Limb (tissue), 2 donors: ENCODE results near the gene OSGEP.
A peak's percentile ranks its signal among the peaks of the same experiment; 100 is the strongest.

Source experiments
- DNase-seq, 2 donors: peaks; one replicate each; pipeline ENCODE4 v3.0.0-alpha.2; 2016; ENCODE audit errors: extremely low spot score in 2 of 2

The OSGEP gene

GRCh38 chr14:20454516-20455354, at the start of gene OSGEP, which contains the start of gene APEX1:
Gene OSGEP, minus strand, starts transcription at chr14:20454812. Its CDS starts 129 bp downstream, at chr14:20454683.
Gene APEX1, plus strand, starts transcription at chr14:20455226. Its CDS starts 420 bp downstream, at chr14:20455646.
- peak; percentile 96 to 99 for DNase-seq

- no peak for DNase-seq
Observed at GRCh38 chr14:20503898-20504297, 49.3 kb upstream of the OSGEP start.

DNA sequence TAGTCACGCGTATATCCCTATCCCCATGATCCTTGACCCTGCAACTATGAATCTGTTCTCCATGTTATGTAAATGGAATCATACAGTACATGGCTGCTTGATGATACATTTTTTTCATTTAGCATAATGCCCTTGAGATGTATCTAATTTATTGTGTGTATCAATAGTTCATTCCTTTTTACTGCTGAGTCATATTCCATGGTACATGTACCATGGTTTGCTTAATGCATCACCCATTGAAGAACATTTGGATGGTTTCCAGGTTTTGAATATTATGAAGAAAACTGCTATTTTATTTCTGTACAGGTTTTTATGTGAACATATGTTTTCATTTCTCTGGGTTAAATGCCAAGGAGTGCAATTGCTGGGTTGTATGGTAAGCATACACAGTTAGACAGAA, 46.7 kb upstream of the OSGEP start:
- no peak for DNase-seq

DNA sequence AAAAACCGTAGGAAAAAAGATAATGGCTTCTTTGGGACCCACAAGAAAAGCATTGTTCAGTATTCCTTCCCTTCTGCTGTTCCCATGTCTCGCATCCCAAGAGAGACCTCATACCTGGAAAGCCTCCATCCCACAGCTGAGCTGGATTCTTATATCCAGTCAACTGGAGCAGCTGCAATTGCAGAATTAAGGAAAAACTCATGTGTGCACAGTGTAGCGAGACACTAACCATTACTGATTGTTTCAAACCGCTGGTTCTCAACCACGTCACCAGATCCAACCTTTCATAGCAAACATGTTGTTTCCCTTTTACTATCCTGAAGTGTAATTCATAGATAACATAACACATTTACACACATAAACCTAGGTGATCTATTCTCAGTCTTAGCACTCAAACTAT, 45.3 kb upstream of the OSGEP start:
- no peak for DNase-seq

- DNase-seq = no peak
Observed at GRCh38 chr14:20499108-20499507, 44.5 kb upstream of the OSGEP start.

DNA sequence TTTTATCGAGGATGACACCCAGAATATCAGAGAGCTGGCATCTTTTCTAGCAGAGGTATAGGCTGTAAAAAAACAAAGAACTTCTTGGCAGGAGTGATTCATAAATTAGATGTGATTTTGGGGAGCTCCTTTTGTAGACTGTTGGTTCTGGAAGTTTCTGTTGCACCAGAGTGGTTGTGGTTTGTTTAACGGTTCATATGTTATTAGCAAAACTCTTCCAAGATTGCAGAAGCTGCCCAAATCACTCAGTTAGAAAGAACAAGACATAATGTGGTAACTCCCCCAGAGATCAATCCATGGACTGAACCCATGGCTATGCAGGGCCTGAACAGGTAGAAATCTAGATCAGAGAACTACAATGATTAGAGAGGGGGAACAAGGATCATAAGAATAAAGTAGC, 44.0 kb upstream of the OSGEP start:
- DNase-seq = no peak

DNA sequence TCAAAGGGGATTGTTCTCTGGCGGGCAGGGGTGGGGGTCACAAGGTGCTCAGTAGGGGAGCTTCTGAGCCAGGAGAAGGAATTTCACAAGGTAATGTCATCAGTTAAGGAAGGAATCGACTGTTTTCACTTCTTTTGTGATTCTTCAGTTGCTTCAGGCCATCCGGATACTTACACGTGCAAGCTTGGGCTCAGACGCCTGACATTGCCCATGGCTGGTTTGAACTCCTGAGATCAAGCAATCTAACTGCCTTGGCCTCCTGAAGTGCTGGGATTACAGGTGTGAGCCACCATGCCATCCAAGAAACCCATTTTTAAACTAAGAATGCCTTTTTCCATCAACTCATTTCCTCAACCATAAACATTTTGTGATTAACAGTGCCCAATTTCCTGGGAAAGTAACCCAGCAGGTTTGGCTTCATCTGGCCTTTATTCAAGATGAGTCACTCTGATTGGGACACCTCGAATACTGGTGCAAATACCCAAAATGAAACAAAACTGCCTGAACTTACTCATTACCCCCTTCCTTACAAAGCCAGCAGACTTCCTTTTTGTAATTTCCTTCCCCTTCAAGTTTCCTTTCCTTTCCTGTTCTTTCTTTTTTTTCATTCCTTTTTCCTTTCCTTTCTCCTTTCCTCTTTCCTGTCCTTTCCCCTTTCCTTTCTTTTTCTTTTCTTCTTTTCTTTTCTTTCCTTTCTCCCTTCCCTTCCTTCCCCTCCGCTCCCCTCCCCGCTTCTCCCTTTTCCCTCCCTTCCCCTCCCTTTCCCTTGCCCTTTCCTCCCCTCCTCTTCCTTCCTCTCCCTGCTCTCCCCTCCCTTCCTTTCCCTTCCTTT, 40.5 kb upstream of the OSGEP start:
- no peak for DNase-seq

- DNase-seq = no peak
Observed at GRCh38 chr14:20493634-20494033, 39.0 kb upstream of the OSGEP start.

GRCh38 chr14:20492486-20492885, 37.9 kb upstream of the OSGEP start:
- DNase-seq = no peak

DNA sequence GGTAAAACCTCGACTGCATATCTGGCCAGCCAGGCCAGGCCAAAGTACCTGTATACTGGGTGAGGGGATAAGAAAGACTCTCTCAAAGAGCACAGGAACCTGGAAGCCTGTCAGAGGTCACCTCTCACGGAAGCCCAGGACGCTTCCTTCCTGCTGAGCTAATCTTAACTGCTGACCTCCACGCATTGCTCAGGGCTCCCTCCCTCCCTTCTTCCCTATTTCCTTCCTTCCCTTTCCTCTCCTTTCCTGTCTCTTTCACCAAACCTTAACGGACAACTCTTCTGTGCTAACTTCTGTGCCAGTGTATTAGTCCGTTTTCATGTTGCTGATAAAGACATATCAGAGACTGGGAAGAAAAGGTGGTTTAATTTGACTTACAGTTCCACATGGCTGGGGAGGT, 36.0 kb upstream of the OSGEP start:
- DNase-seq = no peak

DNA sequence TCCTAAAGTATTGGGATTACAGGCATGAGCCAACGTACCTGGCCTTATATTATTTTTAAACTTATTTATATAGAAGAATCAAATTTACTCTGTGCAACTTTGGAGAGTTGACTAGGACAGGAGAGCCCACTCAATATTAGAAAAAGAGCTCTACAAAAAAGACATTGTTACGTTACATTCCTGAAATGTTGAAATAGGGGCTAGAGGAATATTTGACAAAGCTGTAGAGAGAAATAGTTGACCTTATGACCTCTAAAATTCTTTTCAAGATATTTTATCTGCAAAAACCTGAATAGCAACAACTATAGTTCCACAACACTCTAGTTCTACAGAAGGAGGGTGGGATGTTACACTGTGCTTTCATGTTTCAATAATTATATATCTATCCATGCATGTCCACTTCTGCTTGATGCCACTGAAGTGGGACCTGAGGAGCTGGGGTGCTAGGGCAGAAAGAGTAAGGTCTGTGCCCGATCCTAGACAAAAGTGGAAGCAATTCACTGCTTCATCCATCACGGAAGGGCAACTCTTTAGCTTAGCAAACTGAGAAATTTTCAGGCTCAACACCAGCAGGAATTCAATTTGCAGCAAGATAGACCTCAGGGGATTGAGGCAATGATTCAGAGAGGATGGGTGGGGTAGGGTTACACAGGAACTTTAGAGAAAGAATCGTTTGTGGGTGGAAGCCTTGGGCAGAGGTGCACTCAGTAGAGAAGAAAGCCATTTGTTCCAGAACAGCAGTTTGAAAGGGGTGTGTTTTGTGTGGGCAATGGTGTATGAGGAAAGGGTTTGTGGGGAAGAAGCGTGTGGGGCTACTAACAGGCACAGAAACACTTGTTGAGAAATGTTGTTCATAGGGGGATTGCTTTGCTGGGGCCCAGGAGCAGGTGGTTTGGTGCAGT, 34.7 kb upstream of the OSGEP start:
- DNase-seq = no peak

GRCh38 chr14:20487396-20487725, 32.7 kb upstream of the OSGEP start:
- DNase-seq = no peak

DNA sequence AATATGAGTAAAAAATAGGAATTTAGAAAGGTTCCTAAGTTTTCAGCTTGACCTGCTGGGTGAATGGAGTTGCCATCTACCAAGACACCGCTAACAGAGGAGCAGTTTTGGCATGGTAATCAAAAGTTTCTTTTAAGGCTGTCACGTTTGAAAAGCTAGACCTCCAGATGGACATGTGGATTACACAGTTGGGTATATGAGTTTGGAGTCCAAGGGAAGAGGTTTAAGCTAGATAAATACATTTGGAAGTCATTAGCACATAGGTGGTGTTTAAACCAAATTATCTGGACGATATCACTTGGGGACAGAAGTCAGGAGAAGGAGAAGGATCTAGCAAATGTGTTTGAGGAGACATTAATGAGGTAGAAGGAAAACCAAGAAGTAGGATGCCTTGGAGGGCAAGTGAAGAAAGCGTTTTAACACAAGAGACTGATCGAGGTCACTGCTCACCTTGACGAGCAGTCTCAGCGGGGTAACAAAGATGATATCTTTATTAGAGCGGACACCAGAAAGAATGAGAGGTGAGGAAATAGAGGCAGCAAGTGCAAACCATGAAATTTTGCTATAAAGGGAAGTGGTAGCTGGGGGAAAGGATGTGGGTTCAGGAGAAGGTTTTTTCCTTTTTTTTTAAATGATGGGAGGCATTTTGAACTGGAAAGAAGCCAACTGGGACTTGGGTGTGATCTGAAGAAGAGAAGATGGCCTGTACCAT, 32.2 kb upstream of the OSGEP start:
- no peak for DNase-seq

- DNase-seq = no peak
Observed at GRCh38 chr14:20485900-20486299, 31.3 kb upstream of the OSGEP start.

DNA sequence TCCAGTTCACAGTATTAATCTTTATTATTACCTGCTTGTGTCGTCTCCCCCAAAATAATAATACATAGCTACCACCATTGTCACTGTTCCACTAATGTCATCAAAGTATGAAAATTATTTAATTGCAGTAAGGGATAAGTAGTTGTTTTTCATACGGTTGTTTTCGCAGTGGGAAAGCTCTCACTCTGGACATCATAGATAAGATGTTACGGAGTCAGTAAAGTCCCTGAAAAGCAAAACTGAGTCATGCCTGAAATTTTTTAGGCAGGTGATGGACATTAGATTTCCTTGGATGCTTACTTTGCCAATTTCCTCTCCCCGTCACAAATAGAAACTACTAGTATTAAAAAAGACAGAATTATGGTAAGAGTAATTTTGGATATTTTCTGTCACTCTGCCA, 27.8 kb upstream of the OSGEP start:
- DNase-seq = no peak

- DNase-seq = no peak
Observed at GRCh38 chr14:20478894-20479293, 24.3 kb upstream of the OSGEP start.

- DNase-seq = no peak
Observed at GRCh38 chr14:20477211-20477876, 22.7 kb upstream of the OSGEP start.

DNA sequence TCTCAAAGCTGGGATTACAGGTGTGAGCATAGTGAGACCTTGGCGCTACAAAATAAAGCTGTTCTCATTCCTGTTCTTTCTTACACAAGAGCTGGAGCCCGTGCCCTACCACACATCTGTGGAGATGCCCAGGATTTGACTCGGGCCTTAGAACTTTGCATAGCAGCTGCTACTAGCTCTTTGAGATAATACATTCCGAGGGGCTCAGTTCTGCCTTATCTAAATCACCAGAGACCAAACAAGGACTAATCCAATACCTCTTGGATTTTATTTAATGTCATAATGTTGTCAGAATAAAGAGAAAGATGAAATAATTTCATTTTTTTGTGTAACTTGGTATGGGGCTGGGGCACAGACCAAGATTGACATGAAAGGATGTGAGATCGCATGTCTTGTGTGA, 22.2 kb upstream of the OSGEP start:
- DNase-seq = no peak

DNA sequence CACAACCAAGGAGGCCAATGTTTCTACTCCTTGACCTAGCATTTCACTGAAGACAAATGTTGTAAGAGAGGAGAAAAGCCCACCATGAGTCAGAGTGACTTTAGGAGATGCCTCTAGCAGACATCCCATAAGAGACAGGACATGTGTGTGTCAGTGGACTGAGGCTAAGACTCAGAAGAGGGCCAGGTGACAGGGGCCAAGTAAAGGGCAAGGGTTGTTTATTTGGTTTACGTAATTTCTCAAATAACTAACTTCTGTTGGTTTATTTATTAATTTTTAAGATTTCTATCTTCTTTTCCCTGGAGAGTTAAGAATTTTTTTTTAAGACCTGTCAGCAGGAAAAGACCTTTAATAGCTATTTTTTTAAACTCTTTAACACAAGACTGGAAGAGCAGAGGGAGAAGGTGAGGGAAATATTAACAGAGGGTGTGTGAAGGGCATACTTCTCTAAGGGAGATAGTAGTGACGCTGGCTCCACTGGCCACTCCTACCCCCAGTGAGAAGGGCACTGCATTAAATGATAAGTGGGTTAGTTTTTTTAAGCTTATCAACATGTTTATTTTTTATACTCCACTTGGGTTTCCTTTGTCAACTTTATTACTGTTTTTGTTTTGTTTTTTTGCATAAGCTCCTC, 18.0 kb upstream of the OSGEP start:
- DNase-seq = no peak

DNA sequence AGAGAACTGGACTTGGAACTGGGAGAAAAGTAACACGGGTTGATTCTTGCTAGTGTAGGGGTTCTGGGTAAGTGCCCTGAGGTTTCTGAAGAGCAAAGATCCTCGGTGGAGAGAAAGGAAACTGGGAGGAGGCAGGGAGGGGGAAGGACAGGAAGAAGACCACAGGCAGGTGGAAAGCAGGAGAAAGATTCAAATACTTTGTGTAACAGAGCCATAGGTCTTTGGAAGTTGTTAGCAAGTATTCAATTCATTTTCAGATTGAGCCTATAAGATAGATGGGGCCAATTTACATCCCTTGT, 15.9 kb upstream of the OSGEP start:
- DNase-seq = no peak
